IgD-negative memory B cell (primary cell): ENCODE results near the gene SPNS2. TPM values are rescaled to one million over a fixed set of nuclear protein-coding genes. Genes with fewer than 3 reads are reported as not detected.

Source experiments
- H3K27ac Mint-ChIP-seq, 3 donors: one replicate each; pipeline ENCODE4 v1.8.0; 2020 to 2022; ENCODE audit warnings: mild to moderate bottlenecking in 3 of 3, mixed read lengths in 3 of 3, moderate library complexity in 1 of 3
- H3K27me3 Mint-ChIP-seq: one replicate; pipeline ENCODE4 v1.8.0; 2021; ENCODE audit warnings: mixed read lengths
- H3K36me3 Mint-ChIP-seq: one replicate; pipeline ENCODE4 v1.8.0; 2020; ENCODE audit warnings: mild to moderate bottlenecking, mixed read lengths
- H3K4me1 Mint-ChIP-seq, 3 donors: one replicate each; pipeline ENCODE4 v1.8.0; 2020 to 2022; ENCODE audit warnings: mixed read lengths in 3 of 3, mild to moderate bottlenecking in 1 of 3
- H3K4me3 Mint-ChIP-seq, 4 donors: one replicate each; pipeline ENCODE4 v1.8.0; 2020 to 2022; ENCODE audit warnings: mild to moderate bottlenecking in 4 of 4, mixed read lengths in 4 of 4, moderate library complexity in 3 of 4
- H3K9me3 Mint-ChIP-seq, 3 donors: one replicate each; pipeline ENCODE4 v1.8.0; 2020 to 2021; ENCODE audit warnings: mixed read lengths in 3 of 3, mild to moderate bottlenecking in 1 of 3
- polyA plus RNA-seq: library from polyadenylated mRNA; unstranded; fragments of 300-500 nt; fragmentation: Illumina TruSeq; gene quantifications from one replicate; pipeline ENCODE4 v1.2.3, GENCODE V29; 2021

Gene SPNS2
- polyA plus RNA-seq, 1 donor from 2014 or later: not detected

- H3K36me3 Mint-ChIP-seq: peaks cover under 1% of the 10 kb centered on the region
- H3K9me3 Mint-ChIP-seq: no peaks in the 10 kb centered on the region
- H3K4me1 Mint-ChIP-seq: peaks cover 9 to 13% (median 12%) of the 10 kb centered on the region in 3 donors
- H3K27me3 Mint-ChIP-seq: no peaks in the 10 kb centered on the region
- H3K27ac Mint-ChIP-seq: no peak overlapping the region
- H3K4me3 Mint-ChIP-seq: no peak overlapping the region
Observed at GRCh38 chr17:4550534-4551039, 51.9 kb downstream of the SPNS2 start.

DNA sequence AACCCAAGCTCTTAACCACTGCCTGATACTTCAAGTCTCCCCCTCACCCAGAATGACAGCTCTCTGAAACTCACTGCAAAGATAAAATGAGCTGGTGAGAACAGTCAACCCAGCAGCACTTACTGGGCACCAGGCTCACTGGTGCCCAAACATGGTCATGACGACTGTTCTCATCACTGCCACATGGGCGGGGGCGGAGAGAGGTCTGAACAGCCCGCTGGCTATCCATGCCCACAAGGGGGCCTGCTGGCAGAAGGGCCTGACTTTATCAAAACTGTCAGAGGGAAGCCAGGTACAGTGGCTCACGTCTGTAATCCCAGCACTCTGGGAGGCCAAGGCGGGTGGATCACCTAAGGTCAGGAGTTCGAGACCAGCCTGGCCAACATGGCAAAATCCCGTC is 52.5 kb downstream of the SPNS2 start:
- Mint-ChIP-seq H3K27ac (no peak overlapping the region), H3K27me3 (no peaks in the 10 kb centered on the region), H3K4me1 (peaks cover 13 to 18% (median 16%) of the 10 kb centered on the region in 3 donors), H3K36me3 (peaks cover 2% of the 10 kb centered on the region), H3K9me3 (no peaks in the 10 kb centered on the region), H3K4me3 (no peak overlapping the region)

DNA sequence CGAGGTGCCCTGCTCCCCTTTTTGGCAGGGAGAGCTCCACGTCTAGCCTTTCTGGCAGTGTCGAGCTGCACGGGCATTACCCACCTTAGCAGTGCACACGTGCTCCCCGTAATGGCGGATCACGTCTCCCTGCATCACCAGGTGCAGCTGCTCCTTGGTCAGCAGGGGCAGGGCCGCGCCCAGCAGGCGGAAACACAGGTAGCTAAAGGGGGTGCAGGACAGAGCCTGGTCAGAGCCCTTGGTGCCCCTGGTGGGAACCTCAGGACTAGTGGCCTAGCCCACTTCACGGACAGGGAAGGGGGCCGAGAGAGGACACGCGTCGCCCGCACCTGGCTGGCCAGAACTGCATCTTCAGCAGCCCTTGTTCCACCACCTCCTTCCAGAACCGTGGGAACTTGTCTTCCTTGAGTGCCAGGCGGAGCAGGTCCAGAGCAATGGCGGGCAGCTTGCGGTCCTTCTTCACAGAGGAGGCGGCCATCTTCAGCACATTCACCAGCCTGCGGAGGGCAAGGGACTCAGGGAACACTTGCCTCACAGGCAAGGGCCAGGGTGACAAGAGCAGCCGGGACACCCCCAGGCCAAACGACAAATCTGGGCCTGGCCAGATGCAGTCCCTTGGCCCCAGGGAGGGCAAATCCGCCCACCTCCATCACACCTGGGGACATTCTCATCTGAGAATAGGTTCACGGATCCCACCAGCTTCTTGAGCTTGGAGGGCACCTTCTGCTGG is 53.3 kb downstream of the SPNS2 start:
- Mint-ChIP-seq H3K27me3 (no peaks in the 10 kb centered on the region), H3K36me3 (peaks cover 2% of the 10 kb centered on the region), H3K27ac (no peak overlapping the region), H3K9me3 (no peaks in the 10 kb centered on the region), H3K4me1 (peaks cover 14 to 21% (median 16%) of the 10 kb centered on the region in 3 donors), H3K4me3 (peak overlapping the region in 1 of 4 donors; percentile 32)

DNA sequence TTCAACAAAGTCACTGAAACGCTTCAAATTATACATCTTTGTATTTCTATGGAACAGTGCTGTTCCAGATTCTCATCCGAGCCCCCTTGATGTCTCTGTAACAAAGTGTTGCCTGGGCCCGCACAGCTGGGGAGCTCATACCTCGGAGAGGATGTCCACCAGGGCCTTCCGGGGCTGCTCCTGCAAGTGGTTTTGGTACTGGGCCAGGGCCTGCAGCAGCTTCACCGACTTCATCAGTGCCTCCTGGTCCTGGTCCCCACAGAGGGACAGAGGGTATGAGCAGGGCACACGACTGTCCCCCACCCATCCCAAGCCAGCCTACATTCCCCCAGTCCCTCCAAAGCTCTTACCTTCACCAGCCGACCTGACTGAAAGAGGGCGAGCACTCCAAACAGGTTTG is 55.0 kb downstream of the SPNS2 start:
- Mint-ChIP-seq H3K36me3 (peaks cover 2% of the 10 kb centered on the region), H3K4me1 (peaks cover 16 to 21% (median 17%) of the 10 kb centered on the region in 3 donors), H3K27ac (no peak overlapping the region), H3K27me3 (no peaks in the 10 kb centered on the region), H3K9me3 (no peaks in the 10 kb centered on the region), H3K4me3 (peak overlapping the region; percentile 80 to 93 (median 90))

- Mint-ChIP-seq H3K4me3 (peak overlapping the region; percentile 93 to 99 (median 96)), H3K27me3 (no peaks in the 10 kb centered on the region), H3K36me3 (peaks cover 2% of the 10 kb centered on the region), H3K27ac (peak overlapping the region in 2 of 3 donors; percentile 83 to 98), H3K9me3 (no peaks in the 10 kb centered on the region), H3K4me1 (peaks cover 16 to 21% (median 17%) of the 10 kb centered on the region in 3 donors)
Observed at GRCh38 chr17:4554441-4554996, 55.8 kb downstream of the SPNS2 start.

DNA sequence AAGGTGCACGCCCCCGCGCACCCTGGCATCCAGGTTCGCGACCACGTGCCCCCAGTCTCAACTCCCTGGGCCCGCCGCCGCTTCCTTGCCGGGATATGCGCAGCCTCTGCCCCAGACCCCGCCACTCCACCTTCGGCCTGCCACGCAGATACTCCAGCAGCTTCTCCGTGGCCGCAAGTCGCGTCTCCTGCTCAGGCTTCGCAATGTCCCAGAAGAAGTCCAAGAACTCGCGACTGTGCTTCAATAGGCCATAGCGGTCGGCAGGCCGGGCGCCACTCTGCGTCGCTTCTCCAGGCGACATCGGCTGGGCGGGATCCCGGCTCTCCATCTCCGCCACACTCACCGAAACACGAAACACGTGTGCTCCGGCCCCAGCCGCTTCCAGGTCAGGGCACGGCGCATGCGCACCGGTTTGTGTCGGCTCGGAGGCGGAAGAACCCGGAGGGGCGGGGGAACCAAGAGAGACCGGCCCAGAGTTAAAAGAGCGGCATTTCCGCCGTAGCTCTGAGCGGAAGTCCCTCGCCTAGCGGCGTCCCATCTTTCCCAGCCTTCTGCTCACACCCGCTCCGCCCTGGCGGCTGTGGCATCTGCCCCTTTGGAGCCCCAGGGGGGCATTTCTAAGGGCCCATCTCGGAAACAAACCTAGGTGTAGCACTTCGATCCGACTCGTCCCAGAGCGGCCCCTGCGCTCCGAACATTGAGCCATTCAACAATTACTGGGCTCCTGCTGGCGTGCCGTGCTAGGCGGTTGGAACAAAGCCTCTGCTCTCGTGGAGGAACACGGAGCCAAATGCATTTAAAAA is 56.5 kb downstream of the SPNS2 start, which contains the start of gene MYBBP1A:
Gene MYBBP1A (minus strand): TSS at position 388 of the 803 bp plus-strand sequence. CDS start 60 bp downstream, at position 328.
- H3K27me3 Mint-ChIP-seq: no peaks in the 10 kb centered on the region
- peaks cover 16 to 21% (median 17%) of the 10 kb centered on the region in 3 donors for H3K4me1 Mint-ChIP-seq

GRCh38 chr17:4555873-4556759 is 57.4 kb downstream of the SPNS2 start:
- Mint-ChIP-seq H3K27ac (peak overlapping the region; percentile 83 to 98 (median 94)), H3K36me3 (peaks cover 2% of the 10 kb centered on the region)

More for the DNA sequence above, 56.5 kb downstream of the SPNS2 start, which contains the start of gene MYBBP1A:
- H3K4me3 Mint-ChIP-seq: peak within 1 kb of the TSS; percentile 93 to 99 (median 96)
- H3K27ac Mint-ChIP-seq: peak within 1 kb of the TSS; percentile 83 to 98 (median 94)
- H3K36me3 Mint-ChIP-seq: peaks cover 2% of the 10 kb centered on the region
- no peaks in the 10 kb centered on the region for H3K9me3 Mint-ChIP-seq

DNA sequence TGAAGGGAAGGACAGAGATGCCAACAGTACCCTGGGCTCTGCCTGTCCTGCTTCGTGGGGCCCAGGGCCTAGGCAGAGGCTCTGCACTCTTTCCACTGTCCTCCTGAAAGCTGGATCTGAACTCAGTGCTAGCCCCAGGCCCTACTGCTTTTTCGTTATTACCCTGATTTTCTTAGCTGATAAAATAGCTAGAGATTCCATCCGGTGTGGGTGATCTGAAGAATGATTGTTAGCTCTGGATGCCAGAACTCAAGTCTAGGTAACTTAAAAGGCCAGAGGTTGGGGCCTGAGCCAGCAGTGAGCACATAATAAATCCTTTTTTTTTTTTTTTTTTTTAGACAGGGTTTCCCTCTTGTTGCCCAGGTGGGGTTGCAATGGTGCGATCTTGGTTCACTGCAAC is 58.3 kb downstream of the SPNS2 start:
- H3K4me1 Mint-ChIP-seq: peaks cover 23 to 28% (median 24%) of the 10 kb centered on the region in 3 donors
- no peaks in the 10 kb centered on the region for H3K27me3 Mint-ChIP-seq
- H3K9me3 Mint-ChIP-seq: no peaks in the 10 kb centered on the region
- H3K36me3 Mint-ChIP-seq: peaks cover 2% of the 10 kb centered on the region
- H3K27ac Mint-ChIP-seq: peak overlapping the region in 1 of 3 donors; percentile 50
- H3K4me3 Mint-ChIP-seq: peak overlapping the region in 1 of 4 donors; percentile 93

More at GRCh38 chr17:4555873-4556759, 57.4 kb downstream of the SPNS2 start:
- Mint-ChIP-seq H3K4me3 (peak overlapping the region; percentile 93 to 99 (median 96)), H3K27me3 (no peaks in the 10 kb centered on the region), H3K9me3 (no peaks in the 10 kb centered on the region), H3K4me1 (peaks cover 16 to 21% (median 18%) of the 10 kb centered on the region in 3 donors)

DNA sequence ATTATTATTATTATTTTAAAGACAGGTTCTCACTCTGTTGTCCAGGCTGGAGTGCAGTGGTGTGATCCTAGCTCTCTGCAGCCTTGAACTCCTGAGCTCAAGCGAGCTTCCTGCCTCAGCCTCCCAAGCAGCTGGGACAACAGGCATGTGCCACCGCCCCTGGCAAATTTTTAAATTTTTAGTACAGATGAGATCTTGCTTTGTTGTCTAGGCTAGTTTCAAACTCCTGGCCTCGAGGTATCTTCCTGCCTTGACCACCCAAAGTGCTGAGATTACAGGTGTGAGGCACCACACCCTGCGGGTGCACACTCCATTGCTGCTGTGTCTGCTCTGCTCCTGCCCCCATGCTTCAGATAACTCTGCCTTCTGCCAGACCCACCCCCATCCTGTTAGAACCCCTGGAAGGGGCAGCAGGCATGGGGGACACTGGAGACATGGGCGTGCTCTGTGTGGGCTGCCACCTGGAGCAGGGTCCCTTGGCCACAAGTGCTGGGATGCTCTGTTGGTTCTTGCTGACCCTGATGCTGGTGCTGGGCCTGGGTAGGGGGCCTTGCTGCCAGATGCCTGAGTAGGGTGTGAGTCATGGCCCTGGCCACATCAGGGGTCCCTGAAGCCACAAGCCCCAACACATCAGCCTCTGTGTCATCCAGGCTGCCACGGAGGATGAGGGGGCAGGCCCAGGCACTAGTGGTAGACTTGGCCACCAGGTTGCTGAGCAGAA is 59.1 kb downstream of the SPNS2 start:
- H3K4me3 Mint-ChIP-seq: peak overlapping the region; percentile 33 to 74 (median 46)
- H3K36me3 Mint-ChIP-seq: peaks cover 2% of the 10 kb centered on the region
- no peaks in the 10 kb centered on the region for H3K9me3 Mint-ChIP-seq
- H3K27ac Mint-ChIP-seq: no peak overlapping the region
- H3K4me1 Mint-ChIP-seq: peaks cover 29 to 36% (median 30%) of the 10 kb centered on the region in 3 donors
- no peaks in the 10 kb centered on the region for H3K27me3 Mint-ChIP-seq

- Mint-ChIP-seq H3K27ac (no peak overlapping the region), H3K4me1 (peaks cover 29 to 37% (median 35%) of the 10 kb centered on the region in 3 donors), H3K4me3 (no peak overlapping the region), H3K27me3 (no peaks in the 10 kb centered on the region), H3K9me3 (no peaks in the 10 kb centered on the region), H3K36me3 (peaks cover 2% of the 10 kb centered on the region)
Observed at GRCh38 chr17:4558347-4558971, 59.8 kb downstream of the SPNS2 start.

- H3K27me3 Mint-ChIP-seq: no peaks in the 10 kb centered on the region
- H3K4me3 Mint-ChIP-seq: no peak overlapping the region
- H3K4me1 Mint-ChIP-seq: peaks cover 26 to 35% (median 32%) of the 10 kb centered on the region in 3 donors
- H3K36me3 Mint-ChIP-seq: peaks cover 2% of the 10 kb centered on the region
- H3K27ac Mint-ChIP-seq: no peak overlapping the region
- H3K9me3 Mint-ChIP-seq: no peaks in the 10 kb centered on the region
Observed at GRCh38 chr17:4559139-4559791, 60.6 kb downstream of the SPNS2 start.

- H3K27ac Mint-ChIP-seq: no peak overlapping the region
- H3K36me3 Mint-ChIP-seq: peaks cover 2% of the 10 kb centered on the region
- peaks cover 24 to 29% (median 27%) of the 10 kb centered on the region in 3 donors for H3K4me1 Mint-ChIP-seq
- H3K4me3 Mint-ChIP-seq: no peak overlapping the region
- H3K9me3 Mint-ChIP-seq: no peaks in the 10 kb centered on the region
- no peaks in the 10 kb centered on the region for H3K27me3 Mint-ChIP-seq
Observed at GRCh38 chr17:4559966-4560365, 61.3 kb downstream of the SPNS2 start.
